SK-N-SH (cell line): ENCODE results near the gene IL7R. TPM values are rescaled to one million over a fixed set of nuclear protein-coding genes. Genes with fewer than 3 reads are reported as not detected.

Experiments
- CTCF ChIA-PET: fragments of 300-600, 350-600 bp; formaldehyde crosslinking; extraction: SDS; loops from one replicate; lab custom pipeline; 2021; lab: Yijun Ruan, JAX
- POLR2A ChIA-PET: fragments of 350-600 bp; sonication (Branson Sonifier 250); formaldehyde crosslinking; extraction: SDS; loops from one replicate; lab custom pipeline; 2020; ENCODE audit warnings: antibody characterized with exemption, inconsistent platforms; lab: Yijun Ruan, JAX
- DNase-seq: peaks from one replicate; pipeline ENCODE4 v3.0.0; 2012
- H2AFZ ChIP-seq: fragments of 200-600 bp; sonication (generic); 2 replicates; pipeline ENCODE4 v1.8.1; 2016; ENCODE audit warnings: antibody characterized with exemption, mild to moderate bottlenecking, low read depth
- H3F3A ChIP-seq: fragments of 200-600 bp; sonication (generic); replicated peaks from 2 replicates; pipeline ENCODE3; 2016; ENCODE audit warnings: antibody characterized with exemption, mild to moderate bottlenecking; ENCODE audit not compliant: insufficient read depth
- H3K27ac ChIP-seq, 2 experiments: fragments of 200-500 bp in 1 of 2; fragments of 200-600 bp in 1 of 2; sonication (Bioruptor generic) in 1 of 2; sonication (generic), shearing (Covaris generic) in 1 of 2; 2 replicates each; pipeline versions ENCODE4 v1.5.1 to v1.6.1; 2014 to 2016; ENCODE audit warnings: low read depth in 2 of 2, inconsistent platforms in 1 of 2, low read length in 1 of 2, mild to moderate bottlenecking in 1 of 2, mixed read lengths in 1 of 2
- H3K27me3 ChIP-seq: fragments of 200-600 bp; sonication (generic), shearing (Covaris generic); 2 replicates; pipeline ENCODE4 v1.6.1; 2016; ENCODE audit warnings: mixed run types; ENCODE audit not compliant: insufficient read depth
- H3K36me3 ChIP-seq, 2 experiments: fragments of 200-500 bp in 1 of 2; fragments of 200-600 bp in 1 of 2; sonication (Bioruptor generic) in 1 of 2; sonication (generic) in 1 of 2; replicated peaks in 1 of 2; 2 replicates each; pipeline versions ENCODE3 to v1.5.1; 2014 to 2016; ENCODE audit warnings: low read length in 1 of 2, mild to moderate bottlenecking in 1 of 2; ENCODE audit not compliant: insufficient read depth in 2 of 2, control insufficient read depth in 1 of 2
- H3K4me1 ChIP-seq, 2 experiments: fragments of 200-500 bp in 1 of 2; fragments of 200-600 bp in 1 of 2; sonication (Bioruptor generic) in 1 of 2; sonication (generic), shearing (Covaris generic) in 1 of 2; 2 replicates each; pipeline versions ENCODE4 v1.5.1 to v1.6.1; 2014 to 2016; ENCODE audit warnings: low read depth in 1 of 2, low read length in 1 of 2, mixed run types in 1 of 2; ENCODE audit not compliant: insufficient read depth in 2 of 2, control insufficient read depth in 1 of 2
- H3K4me2 ChIP-seq: fragments of 200-600 bp; sonication (generic), shearing (Covaris generic); 2 replicates; pipeline ENCODE4 v1.6.1; 2017; ENCODE audit warnings: mixed run types
- H3K4me3 ChIP-seq, 2 experiments: fragments of 200-500 bp in 1 of 2; fragments of 200-600 bp in 1 of 2; sonication (Bioruptor generic) in 1 of 2; sonication (generic), shearing (Covaris generic) in 1 of 2; 2 replicates each; pipeline versions ENCODE4 v1.5.1 to v1.8.1; 2014 to 2016; ENCODE audit warnings: low read depth in 2 of 2, inconsistent platforms in 1 of 2, low read length in 1 of 2, mild to moderate bottlenecking in 1 of 2, mixed read lengths in 1 of 2, moderate library complexity in 1 of 2
- H3K79me2 ChIP-seq: fragments of 200-600 bp; sonication (generic); 2 replicates; pipeline ENCODE4 v1.8.1; 2017; ENCODE audit warnings: mild to moderate bottlenecking; ENCODE audit not compliant: insufficient read depth
- H3K9ac ChIP-seq: fragments of 200-600 bp; sonication (generic); 2 replicates; pipeline ENCODE4 v1.6.1; 2017; ENCODE audit warnings: mixed run types
- H3K9me2 ChIP-seq: fragments of 200-600 bp; sonication (generic); 2 replicates; pipeline ENCODE4 v1.6.1; 2017; ENCODE audit warnings: mixed run types
- H3K9me3 ChIP-seq: fragments of 200-600 bp; sonication (generic); 2 replicates; pipeline ENCODE4 v1.6.1; 2017; ENCODE audit warnings: mixed run types, mild to moderate bottlenecking, moderate library complexity
- H4K20me1 ChIP-seq: fragments of 200-600 bp; sonication (generic); 2 replicates; pipeline ENCODE4 v1.6.1; 2017; ENCODE audit warnings: mild to moderate bottlenecking, mixed run types; ENCODE audit not compliant: insufficient read depth
- CHD2 ChIP-seq: fragments of 150-350 bp; IDR thresholded peaks from 2 replicates; pipeline ENCODE4 v1.6.1; 2018; ENCODE audit warnings: low read length; ENCODE audit not compliant: partially characterized antibody
- ELF1 ChIP-seq: IDR thresholded peaks from 2 replicates; pipeline ENCODE4 v1.4.0; 2012
- EP300 ChIP-seq, 2 experiments: IDR thresholded peaks; 2 replicates each; pipeline versions ENCODE4 v1.4.0 to v1.6.1; 2012; ENCODE audit warnings: borderline replicate concordance in 1 of 2, low read depth in 1 of 2, low read length in 1 of 2
- EZH2phosphoT487 ChIP-seq: fragments of 200-600 bp; sonication (generic); IDR thresholded peaks from 2 replicates; pipeline ENCODE4 v1.6.1; 2017; ENCODE audit warnings: low read depth, mixed run types, mild to moderate bottlenecking, antibody characterized with exemption, moderate library complexity, borderline replicate concordance
- FOSL2 ChIP-seq: IDR thresholded peaks from 2 replicates; pipeline ENCODE4 v1.4.0; 2012; ENCODE audit warnings: low read depth, mild to moderate bottlenecking, moderate library complexity, borderline replicate concordance
- GABPA ChIP-seq: IDR thresholded peaks from 2 replicates; pipeline ENCODE4 v1.4.0; 2012; ENCODE audit warnings: low read depth, mild to moderate bottlenecking
- GATA2 ChIP-seq: sonication (generic); formaldehyde crosslinking; IDR thresholded peaks from 2 replicates; pipeline ENCODE4 v1.5.0; 2020; ENCODE audit warnings: mild to moderate bottlenecking, missing genetic modification reagents
- JUND ChIP-seq: IDR thresholded peaks from 2 replicates; pipeline ENCODE4 v1.4.0; 2012
- MEF2A ChIP-seq: IDR thresholded peaks from 2 replicates; pipeline ENCODE4 v1.4.0; 2012; ENCODE audit warnings: low read depth, borderline replicate concordance
- NFIC ChIP-seq: IDR thresholded peaks from 2 replicates; pipeline ENCODE4 v1.4.0; 2012; ENCODE audit warnings: borderline replicate concordance
- NRF1 ChIP-seq: IDR thresholded peaks from 2 replicates; pipeline ENCODE4 v1.6.1; 2012; ENCODE audit warnings: low read depth, mild to moderate bottlenecking, low read length
- POLR2AphosphoS5 ChIP-seq: IDR thresholded peaks from 2 replicates; pipeline ENCODE4 v1.6.1; 2012; ENCODE audit warnings: low read depth, low read length
- RAD21 ChIP-seq: IDR thresholded peaks from 2 replicates; pipeline ENCODE4 v1.6.1; 2012; ENCODE audit warnings: mild to moderate bottlenecking, low read length
- RCOR1 ChIP-seq: fragments of 150-350 bp; IDR thresholded peaks from 2 replicates; pipeline ENCODE4 v1.6.1; 2017; ENCODE audit warnings: antibody characterized with exemption, low read length
- TAF1 ChIP-seq: IDR thresholded peaks from 2 replicates; pipeline ENCODE4 v1.6.1; 2012; ENCODE audit warnings: low read depth, mild to moderate bottlenecking, low read length, moderate library complexity, borderline replicate concordance
- polyA plus RNA-seq, 3 experiments: library from polyadenylated mRNA; depleted of rRNA; stranded (reverse); fragments of >200 nt; gene quantifications; 2 replicates each; pipeline ENCODE4 v1.2.3, GENCODE V29; 2012
- TF ChIP-seq, protein P1 (sequence below): fragments of 200-600 bp; sonication (generic); IDR thresholded peaks from 2 replicates; pipeline ENCODE4 v1.6.1; 2017; ENCODE audit warnings: antibody characterized with exemption, mild to moderate bottlenecking, moderate library complexity
- TF ChIP-seq, protein P2 (sequence below): fragments of 150-350 bp; IDR thresholded peaks from 2 replicates; pipeline ENCODE4 v1.6.1; 2016; ENCODE audit warnings: mild to moderate bottlenecking, low read depth, low read length
- TF ChIP-seq, protein P3 (sequence below): IDR thresholded peaks from 2 replicates; pipeline ENCODE4; 2012
- TF ChIP-seq, protein P4 (sequence below): IDR thresholded peaks from 2 replicates; pipeline ENCODE4 v1.4.0; 2012; ENCODE audit warnings: low read depth, borderline replicate concordance
- TF ChIP-seq, protein P5 (sequence below): IDR thresholded peaks from 2 replicates; pipeline ENCODE4 v1.4.0; 2012; ENCODE audit warnings: low read depth, borderline replicate concordance

Gene IL7R
- polyA plus RNA-seq, 1 of the 3 experiments (the other 2 are of a cell fraction): 3.0 TPM

DNA sequence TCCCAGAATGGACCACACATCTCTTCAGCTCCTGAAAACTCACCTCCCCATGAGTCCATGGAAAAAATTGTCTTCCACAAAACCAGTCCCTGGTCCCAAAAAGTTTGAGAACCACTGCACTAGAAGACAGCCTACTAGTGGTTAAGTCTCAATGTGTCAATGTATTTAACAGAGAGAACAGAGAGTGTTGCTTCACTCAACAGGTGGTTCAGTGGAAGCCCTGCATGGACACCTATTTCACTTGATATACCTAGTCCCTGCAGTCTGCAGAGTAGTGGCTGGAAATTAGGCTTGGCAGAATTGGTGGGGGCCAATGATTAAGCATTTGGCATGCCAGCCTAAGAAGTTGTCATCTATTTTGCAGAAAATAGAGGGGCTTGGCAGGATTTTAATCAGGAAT, 23.0 kb downstream of the IL7R start:
- CTCF ChIA-PET: no interaction called here
- Histone ChIP-seq H3K36me3 (no peaks in the 10 kb centered on the region), H2AFZ (no peak overlapping the region)

More for the DNA sequence above, 23.0 kb downstream of the IL7R start:
- DNase-seq: no peak
- no peak overlapping the region for H3K4me3 ChIP-seq
- H3K4me2 ChIP-seq: no peak overlapping the region
- H4K20me1 ChIP-seq: no peaks in the 10 kb centered on the region
- H3K9me3 ChIP-seq: no peaks in the 10 kb centered on the region
- TF ChIP-seq POLR2AphosphoS5 (no peak), EP300 (IDR thresholded peaks at IDR 0.05; ENCODE audit: borderline replicate concordance in 1 of 2, low read depth in 1 of 2, low read length in 1 of 2) (no peak), CHD2 (no peak), NFIC (no peak), TAF1 (no peak), GATA2 (CRISPR knock-in tag) (no peak), MEF2A (no peak), NRF1 (no peak), GABPA (no peak), RAD21 (no peak), EZH2phosphoT487 (no peak), JUND (no peak), FOSL2 (no peak), ELF1 (no peak), RCOR1 (no peak)
- TF ChIP-seq, protein P1, sequence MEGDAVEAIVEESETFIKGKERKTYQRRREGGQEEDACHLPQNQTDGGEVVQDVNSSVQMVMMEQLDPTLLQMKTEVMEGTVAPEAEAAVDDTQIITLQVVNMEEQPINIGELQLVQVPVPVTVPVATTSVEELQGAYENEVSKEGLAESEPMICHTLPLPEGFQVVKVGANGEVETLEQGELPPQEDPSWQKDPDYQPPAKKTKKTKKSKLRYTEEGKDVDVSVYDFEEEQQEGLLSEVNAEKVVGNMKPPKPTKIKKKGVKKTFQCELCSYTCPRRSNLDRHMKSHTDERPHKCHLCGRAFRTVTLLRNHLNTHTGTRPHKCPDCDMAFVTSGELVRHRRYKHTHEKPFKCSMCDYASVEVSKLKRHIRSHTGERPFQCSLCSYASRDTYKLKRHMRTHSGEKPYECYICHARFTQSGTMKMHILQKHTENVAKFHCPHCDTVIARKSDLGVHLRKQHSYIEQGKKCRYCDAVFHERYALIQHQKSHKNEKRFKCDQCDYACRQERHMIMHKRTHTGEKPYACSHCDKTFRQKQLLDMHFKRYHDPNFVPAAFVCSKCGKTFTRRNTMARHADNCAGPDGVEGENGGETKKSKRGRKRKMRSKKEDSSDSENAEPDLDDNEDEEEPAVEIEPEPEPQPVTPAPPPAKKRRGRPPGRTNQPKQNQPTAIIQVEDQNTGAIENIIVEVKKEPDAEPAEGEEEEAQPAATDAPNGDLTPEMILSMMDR: no peak
- TF ChIP-seq, protein P2, sequence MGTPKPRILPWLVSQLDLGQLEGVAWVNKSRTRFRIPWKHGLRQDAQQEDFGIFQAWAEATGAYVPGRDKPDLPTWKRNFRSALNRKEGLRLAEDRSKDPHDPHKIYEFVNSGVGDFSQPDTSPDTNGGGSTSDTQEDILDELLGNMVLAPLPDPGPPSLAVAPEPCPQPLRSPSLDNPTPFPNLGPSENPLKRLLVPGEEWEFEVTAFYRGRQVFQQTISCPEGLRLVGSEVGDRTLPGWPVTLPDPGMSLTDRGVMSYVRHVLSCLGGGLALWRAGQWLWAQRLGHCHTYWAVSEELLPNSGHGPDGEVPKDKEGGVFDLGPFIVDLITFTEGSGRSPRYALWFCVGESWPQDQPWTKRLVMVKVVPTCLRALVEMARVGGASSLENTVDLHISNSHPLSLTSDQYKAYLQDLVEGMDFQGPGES: no peak
- TF ChIP-seq, protein P3, sequence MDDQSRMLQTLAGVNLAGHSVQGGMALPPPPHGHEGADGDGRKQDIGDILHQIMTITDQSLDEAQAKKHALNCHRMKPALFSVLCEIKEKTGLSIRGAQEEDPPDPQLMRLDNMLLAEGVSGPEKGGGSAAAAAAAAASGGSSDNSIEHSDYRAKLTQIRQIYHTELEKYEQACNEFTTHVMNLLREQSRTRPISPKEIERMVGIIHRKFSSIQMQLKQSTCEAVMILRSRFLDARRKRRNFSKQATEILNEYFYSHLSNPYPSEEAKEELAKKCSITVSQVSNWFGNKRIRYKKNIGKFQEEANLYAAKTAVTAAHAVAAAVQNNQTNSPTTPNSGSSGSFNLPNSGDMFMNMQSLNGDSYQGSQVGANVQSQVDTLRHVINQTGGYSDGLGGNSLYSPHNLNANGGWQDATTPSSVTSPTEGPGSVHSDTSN: no peak
- TF ChIP-seq, protein P4, sequence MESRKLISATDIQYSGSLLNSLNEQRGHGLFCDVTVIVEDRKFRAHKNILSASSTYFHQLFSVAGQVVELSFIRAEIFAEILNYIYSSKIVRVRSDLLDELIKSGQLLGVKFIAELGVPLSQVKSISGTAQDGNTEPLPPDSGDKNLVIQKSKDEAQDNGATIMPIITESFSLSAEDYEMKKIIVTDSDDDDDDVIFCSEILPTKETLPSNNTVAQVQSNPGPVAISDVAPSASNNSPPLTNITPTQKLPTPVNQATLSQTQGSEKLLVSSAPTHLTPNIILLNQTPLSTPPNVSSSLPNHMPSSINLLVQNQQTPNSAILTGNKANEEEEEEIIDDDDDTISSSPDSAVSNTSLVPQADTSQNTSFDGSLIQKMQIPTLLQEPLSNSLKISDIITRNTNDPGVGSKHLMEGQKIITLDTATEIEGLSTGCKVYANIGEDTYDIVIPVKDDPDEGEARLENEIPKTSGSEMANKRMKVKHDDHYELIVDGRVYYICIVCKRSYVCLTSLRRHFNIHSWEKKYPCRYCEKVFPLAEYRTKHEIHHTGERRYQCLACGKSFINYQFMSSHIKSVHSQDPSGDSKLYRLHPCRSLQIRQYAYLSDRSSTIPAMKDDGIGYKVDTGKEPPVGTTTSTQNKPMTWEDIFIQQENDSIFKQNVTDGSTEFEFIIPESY: no peak
- TF ChIP-seq, protein P5, sequence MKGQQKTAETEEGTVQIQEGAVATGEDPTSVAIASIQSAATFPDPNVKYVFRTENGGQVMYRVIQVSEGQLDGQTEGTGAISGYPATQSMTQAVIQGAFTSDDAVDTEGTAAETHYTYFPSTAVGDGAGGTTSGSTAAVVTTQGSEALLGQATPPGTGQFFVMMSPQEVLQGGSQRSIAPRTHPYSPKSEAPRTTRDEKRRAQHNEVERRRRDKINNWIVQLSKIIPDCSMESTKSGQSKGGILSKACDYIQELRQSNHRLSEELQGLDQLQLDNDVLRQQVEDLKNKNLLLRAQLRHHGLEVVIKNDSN: no peak
- no peaks in the 10 kb centered on the region for H3K9me2 ChIP-seq
- no peak overlapping the region for H3K9ac ChIP-seq
- no peaks in the 10 kb centered on the region for H3K79me2 ChIP-seq
- H3K4me1 ChIP-seq: peaks cover 0 to 11% of the 10 kb centered on the region in 2 experiments; a peak in 1 of 4 replicates
- no peak overlapping the region for H3K27ac ChIP-seq
- no peaks in the 10 kb centered on the region for H3K27me3 ChIP-seq
- POLR2A ChIA-PET: no interaction called here
- peaks cover 5% of the 10 kb centered on the region for H3F3A ChIP-seq
